CD14-positive monocyte (primary cell): ENCODE data around the gene WNT9B. TPM values are rescaled to one million over a fixed set of nuclear protein-coding genes. Genes with fewer than 3 reads are reported as not detected.
A peak's percentile ranks its signal among the peaks of the same experiment; 100 is the strongest.

Experiments
- DNase-seq, 3 donors: peaks; one replicate each; pipeline ENCODE4 v3.0.0-alpha.2; 2011 to 2022
- H2AFZ ChIP-seq: 2 replicates; pipeline ENCODE4 v1.6.0; 2012; ENCODE audit warnings: mild to moderate bottlenecking, low read depth, low read length, inconsistent platforms; ENCODE audit not compliant: insufficient read depth, poor library complexity, severe bottlenecking
- H3K27ac ChIP-seq, 2 donors: 1 replicate in 1 of 2; 2 replicates in 1 of 2; pipeline ENCODE4 v1.5.1; 2012 to 2013; ENCODE audit warnings: low read length in 2 of 2, control low read depth in 1 of 2, inconsistent platforms in 1 of 2, low read depth in 1 of 2, mild to moderate bottlenecking in 1 of 2
- H3K27me3 ChIP-seq, 2 donors: one replicate each; pipeline versions ENCODE4 v1.6.0 to v1.6.1; 2011 to 2013; ENCODE audit warnings: low read length in 2 of 2; ENCODE audit not compliant: control insufficient read depth in 2 of 2, insufficient read depth in 2 of 2
- H3K36me3 ChIP-seq, 2 donors: replicated peaks in 1 of 2; 1 replicate in 1 of 2; 2 replicates in 1 of 2; pipeline versions ENCODE4 v1.5.1 to v1.6.1; 2012 to 2013; ENCODE audit warnings: low read length in 2 of 2, control low read depth in 1 of 2, inconsistent platforms in 1 of 2, mild to moderate bottlenecking in 1 of 2; ENCODE audit not compliant: insufficient read depth in 2 of 2, control insufficient read depth in 1 of 2
- H3K4me1 ChIP-seq, 2 donors: 1 replicate in 1 of 2; 2 replicates in 1 of 2; pipeline versions ENCODE4 v1.5.1 to v1.6.1; 2012 to 2013; ENCODE audit warnings: low read length in 2 of 2, control low read depth in 1 of 2, inconsistent platforms in 1 of 2, mild to moderate bottlenecking in 1 of 2, moderate library complexity in 1 of 2; ENCODE audit not compliant: insufficient read depth in 2 of 2, control insufficient read depth in 1 of 2
- H3K4me2 ChIP-seq: replicated peaks from 2 replicates; pipeline ENCODE3; 2012; ENCODE audit warnings: low read length, moderate library complexity, mild to moderate bottlenecking; ENCODE audit not compliant: poor library complexity, severe bottlenecking; ENCODE audit errors: extremely low read depth
- H3K4me3 ChIP-seq, 3 experiments: fragments of 200-600 bp in 1 of 3; sonication (generic) in 1 of 3; replicated peaks in 1 of 3; 1 replicate in 2 of 3; 2 replicates in 1 of 3; pipeline ENCODE4 v1.5.1; 2011 to 2013; ENCODE audit warnings: low read length in 3 of 3, mild to moderate bottlenecking in 3 of 3, control low read depth in 2 of 3, low read depth in 2 of 3, inconsistent platforms in 1 of 3, moderate library complexity in 1 of 3
- H3K79me2 ChIP-seq: 2 replicates; pipeline ENCODE4 v1.6.0; 2012; ENCODE audit warnings: mild to moderate bottlenecking, control low read depth, inconsistent platforms, low read length, moderate library complexity; ENCODE audit not compliant: insufficient read depth
- H3K9ac ChIP-seq: 2 replicates; pipeline ENCODE4 v1.6.0; 2017; ENCODE audit warnings: low read length, mild to moderate bottlenecking; ENCODE audit not compliant: insufficient read depth, poor library complexity, severe bottlenecking
- H3K9me3 ChIP-seq, 2 donors: replicated peaks in 1 of 2; 1 replicate in 1 of 2; 2 replicates in 1 of 2; pipeline versions ENCODE4 v1.5.1 to v1.6.1; 2012 to 2013; ENCODE audit warnings: low read length in 2 of 2, control low read depth in 1 of 2; ENCODE audit not compliant: control insufficient read depth in 1 of 2, insufficient read depth in 1 of 2
- H4K20me1 ChIP-seq: 2 replicates; pipeline ENCODE4 v1.6.0; 2012; ENCODE audit warnings: mild to moderate bottlenecking, low read length, control low read depth, moderate library complexity; ENCODE audit not compliant: insufficient read depth
- H3K27ac Mint-ChIP-seq, 7 donors: one replicate each; pipeline ENCODE4 v1.8.0; 2020; ENCODE audit warnings: mild to moderate bottlenecking in 7 of 7, mixed read lengths in 7 of 7, moderate library complexity in 6 of 7, inconsistent platforms in 2 of 7
- H3K27me3 Mint-ChIP-seq, 3 donors: one replicate each; pipeline ENCODE4 v1.8.0; 2021 to 2022; ENCODE audit warnings: low read depth in 3 of 3, mild to moderate bottlenecking in 3 of 3, mixed read lengths in 3 of 3, moderate library complexity in 3 of 3, inconsistent platforms in 1 of 3
- H3K36me3 Mint-ChIP-seq, 2 donors: one replicate each; pipeline ENCODE4 v1.8.0; 2020; ENCODE audit warnings: mixed read lengths in 2 of 2, inconsistent platforms in 1 of 2, mild to moderate bottlenecking in 1 of 2
- H3K4me1 Mint-ChIP-seq: one replicate; pipeline ENCODE4 v1.8.0; 2020; ENCODE audit warnings: mild to moderate bottlenecking, mixed read lengths
- H3K4me3 Mint-ChIP-seq, 2 donors: one replicate each; pipeline ENCODE4 v1.8.0; 2020; ENCODE audit warnings: mild to moderate bottlenecking in 2 of 2, mixed read lengths in 2 of 2, moderate library complexity in 1 of 2
- H3K9me3 Mint-ChIP-seq, 7 donors: one replicate each; pipeline ENCODE4 v1.8.0; 2020 to 2022; ENCODE audit warnings: mixed read lengths in 7 of 7, mild to moderate bottlenecking in 6 of 7, moderate library complexity in 6 of 7, inconsistent platforms in 2 of 7
- CTCF ChIP-seq: fragments of 200-600 bp; IDR thresholded peaks from one replicate; pipeline ENCODE4 v1.8.0; 2022; ENCODE audit warnings: antibody characterized with exemption, mild to moderate bottlenecking
- WGBS: methylation state at CpG from one replicate; pipeline ENCODE4 v1.1.5; 2013; ENCODE audit warnings: missing lambda C conversion rate; ENCODE audit not compliant: insufficient coverage; 5-methylcytosine and 5-hydroxymethylcytosine counted together
- intact Hi-C, 2 donors: fragments of 100-400 bp; cut with micrococcal nuclease; formaldehyde crosslinking; loops; one replicate each; pipeline versions ENCODE4 v1.15.0 to v1.15.1; 2023
- polyA plus RNA-seq, 3 donors: library from polyadenylated mRNA; depleted of rRNA in 1 of 3; unstranded in 2 of 3; stranded (reverse) in 1 of 3; fragments of 300-500 nt in 2 of 3; fragments of >200 nt in 1 of 3; fragmentation: Illumina TruSeq in 2 of 3; gene quantifications; 1 replicate in 2 of 3; 2 replicates in 1 of 3; pipeline ENCODE4 v1.2.3, GENCODE V29; 2012 to 2021

WNT9B gene
- polyA plus RNA-seq, 3 donors: 0.19 TPM; not detected in 2

- intact Hi-C loops: no loop called here
- H3K4me2 ChIP-seq: no peak overlapping the region
- no peaks in the 10 kb centered on the region for H3K36me3 ChIP-seq
- H3K9me3 Mint-ChIP-seq: no peaks in the 10 kb centered on the region
- no peak overlapping the region for H3K27ac ChIP-seq
- no peak for TF ChIP-seq CTCF
- H2AFZ ChIP-seq: no peak overlapping the region
- peaks cover 0 to 2% of the 10 kb centered on the region in 2 donors for H3K27me3 ChIP-seq
- no peaks in the 10 kb centered on the region for H3K36me3 Mint-ChIP-seq
- no peak overlapping the region for H3K27ac Mint-ChIP-seq
- 87% methylated on average over 10 of the region's 13 CpGs for WGBS
- peaks cover 4 to 13% of the 10 kb centered on the region in 2 donors for H3K4me1 ChIP-seq
- H3K27me3 Mint-ChIP-seq: peaks cover 9 to 18% (median 15%) of the 10 kb centered on the region in 3 donors
- no peak overlapping the region for H3K4me3 ChIP-seq
- no peaks in the 10 kb centered on the region for H3K79me2 ChIP-seq
- H3K4me3 Mint-ChIP-seq: no peak overlapping the region
- peaks cover 12% of the 10 kb centered on the region for H3K4me1 Mint-ChIP-seq
- no peaks in the 10 kb centered on the region for H3K9me3 ChIP-seq
- H4K20me1 ChIP-seq: no peaks in the 10 kb centered on the region
- no peak overlapping the region for H3K9ac ChIP-seq
- no peak for DNase-seq
These were observed 38.7 kb downstream of the WNT9B start for GRCh38 chr17:46889992-46890564.

- no peak for DNase-seq
- Mint-ChIP-seq H3K36me3 (no peaks in the 10 kb centered on the region), H3K4me3 (no peak overlapping the region), H3K27me3 (peaks cover 9 to 20% (median 15%) of the 10 kb centered on the region in 3 donors), H3K4me1 (peaks cover 16% of the 10 kb centered on the region), H3K27ac (peak overlapping the region in 2 of 7 donors; percentile 15 to 26), H3K9me3 (no peaks in the 10 kb centered on the region)
- no peak overlapping the region for H3K4me2 ChIP-seq
- no peak overlapping the region for H2AFZ ChIP-seq
- H3K27ac ChIP-seq: no peak overlapping the region
- H3K79me2 ChIP-seq: no peaks in the 10 kb centered on the region
- peaks cover 4 to 17% of the 10 kb centered on the region in 2 donors for H3K4me1 ChIP-seq
- no peak for TF ChIP-seq CTCF
- intact Hi-C loops: no loop called here
- no peaks in the 10 kb centered on the region for H3K36me3 ChIP-seq
- H4K20me1 ChIP-seq: no peaks in the 10 kb centered on the region
- 33% methylated on average over 3 of the region's 6 CpGs for WGBS
- H3K9ac ChIP-seq: no peak overlapping the region
- peaks cover 0 to 2% of the 10 kb centered on the region in 2 donors for H3K27me3 ChIP-seq
- no peaks in the 10 kb centered on the region for H3K9me3 ChIP-seq
- H3K4me3 ChIP-seq: no peak overlapping the region
These were observed 39.3 kb downstream of the WNT9B start for GRCh38 chr17:46890638-46891037.
